ENCODE data around the gene IL19. TPM values are rescaled to one million over a fixed set of nuclear protein-coding genes. Genes with fewer than 3 reads are reported as not detected.

The IL19 gene
- polyA plus RNA-seq, 3 donors from 2014 or later, result not detected

- peaks cover 2 to 15% (median 4%) of the 10 kb centered on the region in 3 donors for H3K27me3 Mint-ChIP-seq (ENCODE audit: low read depth in 3 of 3)
- peaks cover 0 to 4% (median 3%) of the 10 kb centered on the region in 3 donors for H3K36me3 Mint-ChIP-seq
- no peaks in the 10 kb centered on the region for H3K4me1 Mint-ChIP-seq
- no peaks in the 10 kb centered on the region for H3K9me3 Mint-ChIP-seq
- no peak for DNase-seq
- no peak overlapping the region for H3K4me3 Mint-ChIP-seq
- H3K27ac Mint-ChIP-seq, result no peak overlapping the region
Measured at GRCh38 chr1:206860165-206860564, 89.6 kb downstream of the IL19 start.

GRCh38 chr1:206863266-206863665 is 92.7 kb downstream of the IL19 start:
- DNase-seq, result no peak
- Mint-ChIP-seq H3K9me3 (no peaks in the 10 kb centered on the region), H3K27ac (no peak overlapping the region), H3K4me1 (no peaks in the 10 kb centered on the region), H3K27me3 (ENCODE audit: low read depth in 3 of 3) (peaks cover 2 to 9% (median 3%) of the 10 kb centered on the region in 3 donors), H3K36me3 (peaks cover 0 to 4% (median 3%) of the 10 kb centered on the region in 3 donors), H3K4me3 (no peak overlapping the region)

- Mint-ChIP-seq H3K4me3 (no peak within 1 kb of the TSS), H3K36me3 (peaks cover 0 to 4% (median 3%) of the 10 kb centered on the region in 3 donors), H3K9me3 (no peaks in the 10 kb centered on the region), H3K27me3 (ENCODE audit: low read depth in 3 of 3) (peaks cover 2 to 9% (median 5%) of the 10 kb centered on the region in 3 donors), H3K4me1 (no peaks in the 10 kb centered on the region), H3K27ac (no peak within 1 kb of the TSS)
- DNase-seq, result peak; percentile 66 to 75 (median 70)
Measured at GRCh38 chr1:206864939-206865671, 94.5 kb downstream of the IL19 start, which contains the start of gene IL20. IL20 (plus strand) TSS chr1:206865623; CDS start chr1:206865853, 230 bp downstream.

- Mint-ChIP-seq H3K9me3 (no peaks in the 10 kb centered on the region), H3K36me3 (peaks cover 0 to 3% (median 3%) of the 10 kb centered on the region in 3 donors), H3K4me3 (no peak overlapping the region), H3K4me1 (no peaks in the 10 kb centered on the region), H3K27ac (no peak overlapping the region), H3K27me3 (ENCODE audit: low read depth in 3 of 3) (peaks cover 2 to 9% (median 7%) of the 10 kb centered on the region in 3 donors)
- no peak for DNase-seq
Measured at GRCh38 chr1:206866062-206866461, 95.5 kb downstream of the IL19 start.

GRCh38 chr1:206867239-206867638 is 96.7 kb downstream of the IL19 start:
- Mint-ChIP-seq H3K27ac (no peak overlapping the region), H3K4me3 (no peak overlapping the region), H3K9me3 (peaks cover 0 to 3% (median 0%) of the 10 kb centered on the region in 6 donors), H3K27me3 (ENCODE audit: low read depth in 3 of 3) (peaks cover 2 to 9% (median 7%) of the 10 kb centered on the region in 3 donors), H3K4me1 (no peaks in the 10 kb centered on the region), H3K36me3 (no peaks in the 10 kb centered on the region)
- no peak for DNase-seq

- DNase-seq, result no peak
- no peak overlapping the region for H3K4me3 Mint-ChIP-seq
- H3K27ac Mint-ChIP-seq, result no peak overlapping the region
- H3K9me3 Mint-ChIP-seq, result peaks cover 0 to 3% (median 0%) of the 10 kb centered on the region in 6 donors
- H3K4me1 Mint-ChIP-seq, result no peaks in the 10 kb centered on the region
- H3K27me3 Mint-ChIP-seq (ENCODE audit: low read depth in 3 of 3), result peaks cover 2 to 9% (median 7%) of the 10 kb centered on the region in 3 donors
- no peaks in the 10 kb centered on the region for H3K36me3 Mint-ChIP-seq
Measured at GRCh38 chr1:206867716-206868115, 97.1 kb downstream of the IL19 start.

- no peak for DNase-seq
- Mint-ChIP-seq H3K9me3 (peaks cover 0 to 3% (median 0%) of the 10 kb centered on the region in 6 donors), H3K36me3 (peaks cover 0 to 3% (median 0%) of the 10 kb centered on the region in 3 donors), H3K4me1 (no peaks in the 10 kb centered on the region), H3K4me3 (no peak overlapping the region), H3K27me3 (ENCODE audit: low read depth in 3 of 3) (peaks cover 2 to 5% (median 4%) of the 10 kb centered on the region in 3 donors), H3K27ac (no peak overlapping the region)
Measured at GRCh38 chr1:206868264-206868663, 97.7 kb downstream of the IL19 start.

- Mint-ChIP-seq H3K36me3 (peaks cover 8 to 9% (median 9%) of the 10 kb centered on the region in 3 donors), H3K9me3 (peaks cover 0 to 14% (median 9%) of the 10 kb centered on the region in 6 donors), H3K4me3 (no peak overlapping the region), H3K27ac (no peak overlapping the region), H3K27me3 (ENCODE audit: low read depth in 3 of 3) (peaks cover 0 to 5% (median 3%) of the 10 kb centered on the region in 3 donors), H3K4me1 (no peaks in the 10 kb centered on the region)
- DNase-seq, result no peak
Measured at GRCh38 chr1:206872139-206872538, 101.6 kb downstream of the IL19 start.

GRCh38 chr1:206873603-206874188 is 103.1 kb downstream of the IL19 start:
- Mint-ChIP-seq H3K4me3 (no peak overlapping the region), H3K36me3 (peaks cover 15 to 21% (median 17%) of the 10 kb centered on the region in 3 donors), H3K9me3 (peaks cover 7 to 28% (median 15%) of the 10 kb centered on the region in 6 donors), H3K4me1 (no peaks in the 10 kb centered on the region), H3K27ac (no peak overlapping the region), H3K27me3 (ENCODE audit: low read depth in 3 of 3) (peaks cover 0 to 3% (median 1%) of the 10 kb centered on the region in 3 donors)
- no peak for DNase-seq

- Mint-ChIP-seq H3K36me3 (peaks cover 20 to 21% (median 21%) of the 10 kb centered on the region in 3 donors), H3K27ac (no peak overlapping the region), H3K27me3 (ENCODE audit: low read depth in 3 of 3) (peaks cover 0 to 3% (median under 1%) of the 10 kb centered on the region in 3 donors), H3K4me3 (no peak overlapping the region), H3K4me1 (no peaks in the 10 kb centered on the region), H3K9me3 (peaks cover 7 to 28% (median 15%) of the 10 kb centered on the region in 6 donors)
- no peak for DNase-seq
Measured at GRCh38 chr1:206875752-206876377, 105.3 kb downstream of the IL19 start.

GRCh38 chr1:206878456-206878855 is 107.9 kb downstream of the IL19 start:
- peaks cover 7 to 25% (median 15%) of the 10 kb centered on the region in 6 donors for H3K9me3 Mint-ChIP-seq
- peaks cover 0 to 7% of the 10 kb centered on the region in 2 donors for H3K4me1 Mint-ChIP-seq
- peaks cover 16 to 21% (median 21%) of the 10 kb centered on the region in 3 donors for H3K36me3 Mint-ChIP-seq
- DNase-seq, result no peak
- no peak overlapping the region for H3K4me3 Mint-ChIP-seq
- H3K27me3 Mint-ChIP-seq (ENCODE audit: low read depth in 3 of 3), result peaks cover 0 to 3% (median 0%) of the 10 kb centered on the region in 3 donors
- H3K27ac Mint-ChIP-seq, result no peak overlapping the region

- Mint-ChIP-seq H3K9me3 (peaks cover 7 to 21% (median 12%) of the 10 kb centered on the region in 6 donors), H3K4me3 (no peak overlapping the region), H3K4me1 (peaks cover 5 to 20% of the 10 kb centered on the region in 2 donors), H3K36me3 (peaks cover 14 to 18% (median 17%) of the 10 kb centered on the region in 3 donors), H3K27me3 (ENCODE audit: low read depth in 3 of 3) (peaks cover 0 to 3% (median 2%) of the 10 kb centered on the region in 3 donors), H3K27ac (no peak overlapping the region)
- DNase-seq, result no peak
Measured at GRCh38 chr1:206880314-206880713, 109.7 kb downstream of the IL19 start.

- no peak overlapping the region for H3K4me3 Mint-ChIP-seq
- peaks cover 10 to 19% (median 11%) of the 10 kb centered on the region in 3 donors for H3K36me3 Mint-ChIP-seq
- no peak for DNase-seq
- peaks cover 5 to 20% of the 10 kb centered on the region in 2 donors for H3K4me1 Mint-ChIP-seq
- H3K27me3 Mint-ChIP-seq (ENCODE audit: low read depth in 3 of 3), result peaks cover 0 to 3% (median 3%) of the 10 kb centered on the region in 3 donors
- H3K9me3 Mint-ChIP-seq, result peaks cover 3 to 11% (median 8%) of the 10 kb centered on the region in 6 donors
- no peak overlapping the region for H3K27ac Mint-ChIP-seq
Measured at GRCh38 chr1:206882555-206882954, 112.0 kb downstream of the IL19 start.

All from immature natural killer cell (primary cell).